Measurements from ENCODE around the gene CTF1. TPM values are rescaled to one million over a fixed set of nuclear protein-coding genes. Genes with fewer than 3 reads are reported as not detected.

CTF1 gene
- polyA plus RNA-seq, 2 of the 4 experiments (the other 2 are of a cell fraction), result 0.23 to 0.44 TPM

DNA sequence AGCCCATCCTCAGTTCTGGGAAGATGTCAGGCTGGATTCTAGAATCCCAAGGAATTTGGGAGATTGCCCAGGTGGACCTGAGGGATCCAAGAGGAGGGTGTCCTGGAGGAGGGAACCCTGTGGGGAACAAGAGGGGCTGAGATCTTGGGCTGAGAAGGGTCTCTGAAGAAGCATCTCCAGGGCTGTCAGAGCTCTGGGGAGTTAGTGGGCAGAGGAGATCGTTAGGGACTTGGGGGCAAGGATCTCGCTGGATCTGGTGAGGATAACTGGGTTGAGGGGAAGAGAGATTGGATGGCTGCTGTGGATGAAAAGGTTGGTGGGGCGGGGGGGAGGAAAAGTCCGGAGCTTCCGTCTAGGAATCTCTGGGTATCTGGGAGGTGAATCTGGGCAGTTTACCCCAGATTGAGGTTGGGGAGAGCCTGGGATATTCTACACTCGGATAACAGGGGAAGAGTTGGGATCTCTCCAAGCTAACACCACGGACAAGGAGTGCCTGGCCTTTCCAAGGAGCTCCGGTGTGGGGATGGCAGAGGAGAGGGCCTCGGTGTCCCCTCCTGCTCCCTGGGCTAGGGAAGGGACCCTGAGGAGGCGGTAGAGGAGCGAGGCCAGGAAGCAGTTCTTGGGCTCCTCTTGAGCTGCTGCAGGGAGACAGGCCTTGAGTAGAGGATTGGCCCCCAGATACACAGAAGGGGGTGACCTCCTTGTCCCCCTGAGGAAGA, 28.7 kb downstream of the CTF1 start:
- WGBS (ENCODE audit: missing lambda C conversion rate), result 79% methylated on average over 11 of the region's 11 CpGs
- DNase-seq (ENCODE audit: low read depth in 1 of 2, low spot score in 1 of 2) (no peak), FAIRE-seq (no peak), ATAC-seq (no peak)
- H3K4me3 ChIP-seq, result peak overlapping the region; percentile 87
- H3K9me3 ChIP-seq, result no peaks in the 10 kb centered on the region
- peaks cover 15% of the 10 kb centered on the region; the same call in 2 of the 3 replicates for H3K4me1 ChIP-seq
- ChIA-PET POLR2A (no interaction called here), CTCF (interaction anchor here (1.0 to 12.2 kb wide), 4 partner anchors 10 to 81 kb away, joined by 4 to 134 read pairs (median 8); no protein-coding TSS in a partner anchor)
- TF ChIP-seq ESRRA (IDR thresholded peaks at IDR 0.05; ENCODE audit: borderline replicate concordance, low read length) (no peak), PBX3 (IDR thresholded peaks at IDR 0.05) (no peak), JUNB (IDR thresholded peaks at IDR 0.05) (no peak), POLR2A (IDR thresholded peaks at IDR 0.05; ENCODE audit: low read length) (no peak), HMGXB4 (CRISPR knock-in tag; IDR thresholded peaks at IDR 0.05; ENCODE audit: borderline replicate concordance) (no peak), SMC3 (IDR thresholded peaks at IDR 0.05) (no peak), MAFK (IDR thresholded peaks at IDR 0.05; ENCODE audit: partially characterized antibody) (no peak), EHF (CRISPR knock-in tag; IDR thresholded peaks at IDR 0.05) (no peak), HOXB13 (CRISPR knock-in tag; IDR thresholded peaks at IDR 0.05; ENCODE audit: low read depth) (no peak), PHF8 (IDR thresholded peaks at IDR 0.05; ENCODE audit: borderline replicate concordance, low read depth) (no peak), BHLHE40 (IDR thresholded peaks at IDR 0.05; ENCODE audit: low read depth, low read length) (no peak), NFE2L2 (conservative IDR thresholded peaks at IDR 0.05; ENCODE audit: low read length) (no peak), ZNF302 (CRISPR knock-in tag; IDR thresholded peaks at IDR 0.05) (no peak)
- TF ChIP-seq, protein P1, sequence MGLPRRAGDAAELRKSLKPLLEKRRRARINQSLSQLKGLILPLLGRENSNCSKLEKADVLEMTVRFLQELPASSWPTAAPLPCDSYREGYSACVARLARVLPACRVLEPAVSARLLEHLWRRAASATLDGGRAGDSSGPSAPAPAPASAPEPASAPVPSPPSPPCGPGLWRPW (IDR thresholded peaks at IDR 0.05), result no peak
- peak overlapping the region; percentile 95 to 99; a peak in 5 of 6 replicates for H3K27ac ChIP-seq
- peak overlapping the region; percentile 97 for H3K4me2 ChIP-seq

GRCh38 chr16:30925632-30925987, 29.2 kb downstream of the CTF1 start:
- FAIRE-seq, result no peak
- Histone ChIP-seq H3K4me1 (peaks cover 15% of the 10 kb centered on the region; the same call in 2 of the 3 replicates), H3K4me3 (no peak overlapping the region), H3K9me3 (no peaks in the 10 kb centered on the region), H3K4me2 (peak overlapping the region; percentile 97; the same call in 2 of the 3 replicates), H3K27ac (no peak overlapping the region)
- CTCF ChIA-PET, result interaction anchor here (1.9 to 12.2 kb wide), 4 partner anchors 9 to 28 kb away, joined by 6 to 134 read pairs (median 8); no protein-coding TSS in a partner anchor
- POLR2A ChIA-PET, result no interaction called here
- WGBS (ENCODE audit: missing lambda C conversion rate), result 94% methylated on average over 26 of the region's 26 CpGs
- no peak for TF ChIP-seq GATA3 (IDR thresholded peaks at IDR 0.05; ENCODE audit: borderline replicate concordance)
- TF ChIP-seq ZSCAN20 (CRISPR knock-in tag; IDR thresholded peaks at IDR 0.05), result no peak
- TF ChIP-seq ESRRA (IDR thresholded peaks at IDR 0.05; ENCODE audit: borderline replicate concordance, low read length), result no peak
- TF ChIP-seq SMC3 (IDR thresholded peaks at IDR 0.05), result no peak
- TF ChIP-seq CBX2 (IDR thresholded peaks at IDR 0.05; ENCODE audit: borderline replicate concordance, low read depth), result no peak
- no peak for TF ChIP-seq HOXA7 (CRISPR knock-in tag; IDR thresholded peaks at IDR 0.05)
- no peak for TF ChIP-seq RAD21 (conservative IDR thresholded peaks at IDR 0.05 in 1 of 2, IDR thresholded peaks at IDR 0.05 in 1 of 2)
- no peak for TF ChIP-seq CEBPB (IDR thresholded peaks at IDR 0.05)
- no peak for TF ChIP-seq NR3C1 (IDR thresholded peaks at IDR 0.05)
- no peak for ATAC-seq
- no peak for DNase-seq (ENCODE audit: low read depth in 1 of 2, low spot score in 1 of 2)

All from A549 (cell line).